Lower lobe of right lung (tissue), 2 donors: Measurements from ENCODE around the gene DNAI7. TPM values are rescaled to one million over a fixed set of nuclear protein-coding genes. Genes with fewer than 3 reads are reported as not detected.
A peak's percentile ranks its signal among the peaks of the same experiment; 100 is the strongest.

Experiments used
- ATAC-seq, 2 donors: fragments of 200-7000 bp; cut with Tn5 transposase; one replicate each; pipeline ENCODE4 v1.9.1; 2020 to 2022; ENCODE audit warnings: mild to moderate bottlenecking in 2 of 2, moderate library complexity in 2 of 2
- DNase-seq: peaks from one replicate; pipeline ENCODE4 v3.0.0-alpha.2; 2020
- H3K27ac ChIP-seq: fragments of 200-600 bp; one replicate; pipeline ENCODE4 v1.8.0; 2022
- H3K27me3 ChIP-seq: fragments of 200-600 bp; one replicate; pipeline ENCODE4 v1.8.0; 2022; ENCODE audit warnings: low read depth
- H3K36me3 ChIP-seq: fragments of 200-600 bp; one replicate; pipeline ENCODE4 v1.8.0; 2022; ENCODE audit warnings: mild to moderate bottlenecking
- H3K4me1 ChIP-seq: fragments of 200-600 bp; one replicate; pipeline ENCODE4 v1.8.0; 2022
- H3K4me3 ChIP-seq: fragments of 200-600 bp; one replicate; pipeline ENCODE4 v1.8.0; 2022; ENCODE audit warnings: mild to moderate bottlenecking
- H3K9me3 ChIP-seq: fragments of 200-600 bp; one replicate; pipeline ENCODE4 v1.8.0; 2022
- CTCF ChIP-seq: fragments of 200-600 bp; IDR thresholded peaks from one replicate; pipeline ENCODE4 v1.8.0; 2022; ENCODE audit warnings: antibody characterized with exemption, mild to moderate bottlenecking
- intact Hi-C: fragments of 100-400 bp; cut with DNase I; formaldehyde crosslinking; loops from one replicate; pipeline ENCODE4 v1.11.0; 2022
- total RNA-seq: library from RNA; stranded (reverse); fragmentation: NEBNext Ultra II Directional; extraction: Animal tissue kit (Norgen Biotek cat#: 25700); gene quantifications from one replicate; pipeline ENCODE4 v1.2.1, GENCODE V29; 2021
- donor health status: DM: no; HTN: yes; CAD: no; lungs with severe emphysema.

The DNAI7 gene
- total RNA-seq, 1 donor from 2014 or later: 6.7 TPM

- Histone ChIP-seq H3K27me3 (no peaks in the 10 kb centered on the region), H3K4me3 (no peak overlapping the region), H3K27ac (no peak overlapping the region), H3K4me1 (no peaks in the 10 kb centered on the region), H3K36me3 (no peaks in the 10 kb centered on the region), H3K9me3 (no peaks in the 10 kb centered on the region)
- TF ChIP-seq CTCF: no peak
- no peak for ATAC-seq
- no peak for DNase-seq
- intact Hi-C loops: no loop called here
Observed at GRCh38 chr12:25162866-25163265, 32.1 kb downstream of the DNAI7 start.

- intact Hi-C loops: no loop called here
- Histone ChIP-seq H3K9me3 (no peaks in the 10 kb centered on the region), H3K4me1 (peaks cover 9% of the 10 kb centered on the region), H3K27me3 (no peaks in the 10 kb centered on the region), H3K36me3 (no peaks in the 10 kb centered on the region), H3K4me3 (no peak overlapping the region), H3K27ac (no peak overlapping the region)
- no peak for TF ChIP-seq CTCF
- DNase-seq (no peak), ATAC-seq (no peak)
Observed at GRCh38 chr12:25156061-25156460, 38.9 kb downstream of the DNAI7 start.

GRCh38 chr12:25155022-25155576, 39.9 kb downstream of the DNAI7 start:
- no peak for DNase-seq
- Histone ChIP-seq H3K4me3 (no peak overlapping the region), H3K36me3 (no peaks in the 10 kb centered on the region), H3K27ac (no peak overlapping the region), H3K9me3 (no peaks in the 10 kb centered on the region), H3K4me1 (peaks cover 9% of the 10 kb centered on the region), H3K27me3 (no peaks in the 10 kb centered on the region)
- intact Hi-C loops: no loop called here
- peak; percentile 69 for TF ChIP-seq CTCF
- peak in 1 of 2 donors; percentile 44 for ATAC-seq

- no peak for ATAC-seq
- H3K27ac ChIP-seq: no peak overlapping the region
- H3K9me3 ChIP-seq: no peaks in the 10 kb centered on the region
- H3K27me3 ChIP-seq: no peaks in the 10 kb centered on the region
- DNase-seq: no peak
- H3K4me3 ChIP-seq: no peak overlapping the region
- H3K36me3 ChIP-seq: no peaks in the 10 kb centered on the region
- intact Hi-C loops: no loop called here
- H3K4me1 ChIP-seq: peaks cover 9% of the 10 kb centered on the region
- TF ChIP-seq CTCF: no peak
Observed at GRCh38 chr12:25152055-25152454, 42.9 kb downstream of the DNAI7 start.

- Histone ChIP-seq H3K36me3 (no peaks in the 10 kb centered on the region), H3K27ac (no peak overlapping the region), H3K4me3 (no peak overlapping the region), H3K27me3 (no peaks in the 10 kb centered on the region), H3K9me3 (no peaks in the 10 kb centered on the region), H3K4me1 (peaks cover 9% of the 10 kb centered on the region)
- ATAC-seq (peak; percentile 72 to 76), DNase-seq (no peak)
- intact Hi-C loops: no loop called here
- TF ChIP-seq CTCF: no peak
Observed at GRCh38 chr12:25151476-25151875, 43.5 kb downstream of the DNAI7 start.

- no peak for DNase-seq
- Histone ChIP-seq H3K27me3 (no peaks in the 10 kb centered on the region), H3K4me3 (no peak overlapping the region), H3K27ac (no peak overlapping the region), H3K9me3 (no peaks in the 10 kb centered on the region), H3K4me1 (no peaks in the 10 kb centered on the region), H3K36me3 (no peaks in the 10 kb centered on the region)
- no peak for ATAC-seq
- intact Hi-C loops: no loop called here
- no peak for TF ChIP-seq CTCF
Observed at GRCh38 chr12:25146686-25147085, 48.3 kb downstream of the DNAI7 start.
